ENCODE data around the gene PIGW. TPM values are rescaled to one million over a fixed set of nuclear protein-coding genes. Genes with fewer than 3 reads are reported as not detected.
A peak's percentile ranks its signal among the peaks of the same experiment; 100 is the strongest.

Gene PIGW
- total RNA-seq, 1 experiment from 2014 or later = 11.1 TPM

DNA sequence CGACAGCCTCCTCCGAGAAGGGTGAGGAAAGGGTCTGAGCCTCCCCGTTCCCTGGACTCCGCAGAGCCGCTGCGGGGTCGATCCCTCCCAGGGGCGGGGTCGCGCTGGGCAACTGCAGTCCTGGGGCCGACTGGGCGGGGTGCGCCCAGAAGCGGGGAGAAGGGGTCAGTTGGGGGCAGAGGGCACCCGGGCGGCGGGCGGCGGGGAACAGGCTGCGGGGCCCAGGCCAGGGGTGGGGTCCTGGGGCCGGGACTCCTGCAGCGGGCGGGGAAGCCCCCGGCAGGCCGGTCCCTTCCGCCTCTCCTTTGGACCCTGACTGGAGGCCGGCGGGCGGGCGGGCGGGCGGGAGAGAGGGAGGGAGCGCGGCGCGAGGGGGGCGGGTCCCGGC lies 10.3 kb downstream of the PIGW start:
- DNase-seq (ENCODE audit: low read depth) = no peak

DNA sequence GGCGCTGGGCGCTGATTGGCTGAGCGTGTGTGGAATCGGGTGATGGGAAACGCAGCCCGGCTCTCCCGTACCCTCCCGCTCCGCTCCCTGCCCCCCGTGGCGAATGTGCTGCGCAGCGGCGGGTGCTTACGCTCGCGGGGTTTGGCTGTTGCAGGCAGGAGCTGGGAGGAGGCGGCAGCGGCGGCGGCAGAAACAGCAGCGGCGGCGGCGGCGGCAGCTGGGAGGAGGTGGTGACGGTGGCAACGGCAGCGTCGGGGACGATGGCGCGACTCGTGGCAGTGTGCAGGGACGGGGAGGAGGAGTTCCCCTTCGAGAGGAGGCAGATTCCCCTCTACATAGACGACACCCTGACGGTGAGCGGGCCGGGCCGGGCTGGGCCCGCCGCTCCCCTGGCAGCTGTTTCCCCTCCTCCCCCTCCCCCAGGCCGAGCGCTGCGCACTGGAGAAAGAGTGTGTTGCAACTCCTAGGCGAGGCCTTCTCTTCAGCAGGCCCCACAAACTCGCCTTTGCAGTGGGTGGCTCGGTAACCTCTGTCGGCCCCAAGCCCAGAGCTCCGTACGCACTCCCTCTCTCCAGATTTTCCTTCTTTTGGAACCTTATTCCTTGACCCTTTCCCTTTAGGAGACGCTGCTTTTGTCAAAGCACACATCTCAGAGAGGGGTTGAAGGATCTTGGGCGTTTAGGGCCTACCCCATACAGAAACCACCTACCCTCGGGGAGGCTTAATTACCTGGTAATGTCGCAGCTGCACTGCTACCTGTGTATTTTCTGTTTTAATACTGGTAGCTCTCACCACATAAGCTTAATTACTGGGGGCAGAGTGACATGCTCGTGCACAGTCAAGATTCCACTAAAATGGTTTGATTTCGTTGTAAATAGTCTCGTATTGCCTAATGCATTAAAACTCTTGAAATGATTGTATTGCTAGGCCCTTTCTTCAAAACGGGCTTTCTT lies 11.0 kb downstream of the PIGW start:
- DNase-seq (ENCODE audit: low read depth) = peak; percentile 97

DNA sequence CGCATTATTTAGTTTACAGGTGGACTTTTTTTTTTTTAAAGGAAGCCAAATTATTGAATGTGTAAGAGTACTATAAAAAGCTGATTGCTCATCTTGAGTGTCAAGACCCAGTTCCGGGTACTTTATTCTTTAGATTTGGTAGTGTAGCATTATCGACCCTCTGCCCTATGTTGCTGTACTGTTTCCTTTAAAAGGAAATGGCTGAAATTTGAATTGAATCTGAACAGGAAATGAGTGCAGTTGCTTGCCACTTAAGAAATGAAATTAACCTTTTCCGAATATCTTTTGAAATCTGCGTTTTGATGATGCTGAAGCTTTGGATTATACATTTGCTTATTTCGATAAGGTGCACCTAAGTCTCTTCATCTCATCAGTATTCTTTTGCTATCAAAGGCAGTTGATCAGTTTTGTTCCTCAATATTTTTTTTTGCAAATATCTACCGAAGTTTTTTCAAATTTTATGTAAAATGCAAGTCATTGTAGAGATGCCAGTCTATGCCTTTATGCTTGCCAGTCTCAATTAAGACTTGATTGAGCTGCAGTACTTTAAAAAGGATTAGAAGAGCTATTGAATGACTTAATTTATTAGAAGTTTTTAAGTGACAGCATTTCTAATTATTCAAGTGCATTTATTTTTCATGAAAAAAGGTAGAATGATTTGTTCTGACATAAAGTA lies 11.8 kb downstream of the PIGW start:
- no peak for DNase-seq (ENCODE audit: low read depth)

DNA sequence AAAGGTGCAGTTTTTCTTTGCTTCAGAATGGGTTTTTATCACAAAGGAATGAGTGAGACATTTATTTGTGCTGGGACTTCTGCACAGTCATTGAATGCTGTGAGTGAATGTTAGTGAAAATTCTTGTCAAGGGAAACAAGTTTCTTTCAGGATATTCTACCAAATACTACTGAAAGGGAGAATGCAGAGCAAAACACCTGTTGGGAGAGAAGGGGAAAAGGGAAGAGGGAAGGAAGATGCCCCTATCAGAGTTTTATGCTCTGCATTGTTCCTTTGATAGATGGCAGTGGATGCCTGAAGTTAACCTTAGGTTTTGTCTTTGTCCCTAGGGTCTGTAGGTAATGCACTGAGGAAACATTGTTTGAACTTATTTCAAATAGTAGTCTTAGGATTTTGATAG lies 13.0 kb downstream of the PIGW start:
- DNase-seq (ENCODE audit: low read depth) = no peak

DNA sequence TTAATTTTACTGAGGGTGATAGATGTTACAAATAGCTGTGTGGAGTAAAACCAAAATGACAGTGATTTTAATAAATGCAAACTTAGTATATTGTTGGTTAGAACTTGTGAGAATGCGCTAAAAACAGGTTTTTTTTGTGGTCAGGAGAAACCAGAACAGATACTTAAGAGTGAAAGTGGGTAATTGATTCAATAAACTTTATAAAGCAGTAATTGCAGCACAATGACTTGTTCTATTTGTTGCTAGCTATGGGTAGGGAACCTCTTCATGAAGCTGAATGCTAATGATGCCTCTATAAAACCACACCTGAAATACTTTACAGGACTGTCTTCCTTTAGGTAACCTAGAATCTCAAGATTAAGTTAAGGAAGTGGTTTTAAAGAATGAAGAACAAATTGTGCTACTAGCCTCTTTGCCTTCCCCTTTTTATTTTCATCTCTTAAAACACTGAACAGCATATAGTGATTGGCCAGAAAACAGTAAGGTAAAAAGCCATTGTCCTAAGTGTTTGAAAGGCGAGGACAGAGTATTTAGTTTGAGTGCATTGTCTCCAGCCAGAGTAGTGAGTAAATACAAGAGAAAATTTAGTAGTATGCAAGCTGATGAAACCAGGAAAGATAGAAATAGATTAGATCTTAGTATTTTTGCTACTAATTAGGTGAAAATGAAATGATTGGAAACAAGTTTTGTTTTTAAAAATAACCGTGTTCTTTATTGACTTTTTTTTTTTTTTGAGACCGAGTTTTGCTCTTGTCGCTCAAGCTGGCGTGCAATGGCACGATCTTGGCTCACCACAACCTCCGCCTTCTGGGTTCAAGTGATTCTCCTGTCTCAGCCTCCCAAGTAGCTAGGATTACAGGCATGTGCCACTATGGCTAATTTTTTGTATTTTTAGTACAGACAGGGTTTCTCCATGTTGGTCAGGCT lies 16.0 kb downstream of the PIGW start:
- DNase-seq (ENCODE audit: low read depth) = no peak

DNA sequence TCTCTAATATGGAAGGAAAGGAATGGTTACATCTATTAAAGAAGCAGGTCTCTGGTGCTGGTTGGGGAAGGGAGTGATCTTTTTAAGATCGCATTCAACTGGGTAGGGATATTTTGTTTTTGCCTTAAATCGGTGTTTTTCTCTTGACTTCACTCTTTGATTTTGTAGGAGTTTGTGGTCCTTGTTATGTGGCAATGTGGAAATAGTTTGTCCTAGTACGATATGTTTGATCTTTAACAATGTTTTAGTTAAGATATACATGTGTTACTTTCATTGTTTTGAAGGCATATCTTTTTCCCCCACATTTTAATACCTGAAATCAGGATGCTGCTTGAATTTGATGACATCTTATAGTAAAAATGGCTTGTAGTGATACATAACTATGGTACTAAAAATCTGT lies 18.7 kb downstream of the PIGW start:
- DNase-seq (ENCODE audit: low read depth) = no peak

DNA sequence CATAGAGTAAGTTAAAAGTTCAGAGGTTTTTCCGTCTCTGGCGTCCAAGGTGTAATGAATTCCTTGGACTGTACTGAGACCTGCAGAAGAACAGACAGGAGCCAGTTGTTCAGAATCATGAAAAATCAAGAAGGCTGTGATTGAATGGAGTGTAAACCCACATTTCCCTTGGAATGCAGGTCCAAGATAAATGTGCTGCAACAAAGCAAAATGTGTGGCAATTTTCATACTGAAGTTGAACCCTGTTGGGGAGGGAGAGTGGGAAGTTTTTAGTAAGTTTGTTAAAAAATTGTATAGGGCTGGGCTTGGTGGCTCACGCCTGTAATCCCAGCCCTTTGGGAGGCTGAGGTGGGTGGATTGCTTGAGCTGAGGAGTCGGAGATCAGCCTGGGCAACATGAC lies 31.3 kb downstream of the PIGW start:
- no peak for DNase-seq (ENCODE audit: low read depth)

DNA sequence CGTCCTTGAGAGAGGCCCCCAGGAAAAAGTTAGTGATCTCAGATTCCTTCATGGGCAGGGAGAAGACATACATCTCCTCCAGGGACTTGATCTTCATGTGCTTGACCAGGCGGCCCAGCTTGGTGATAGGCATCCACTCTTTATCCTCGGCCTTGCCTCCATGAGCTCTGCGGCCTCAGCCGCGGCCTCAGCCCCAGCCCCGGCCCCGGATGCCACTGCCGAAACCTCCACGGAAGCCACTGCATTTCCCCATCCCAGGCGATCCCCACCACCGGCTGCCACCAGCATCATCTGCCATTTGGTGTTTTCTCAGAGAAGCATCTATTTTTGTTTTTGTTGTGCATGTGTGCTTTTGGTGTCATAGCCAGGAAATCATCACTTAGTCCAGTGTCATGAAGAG lies 40.2 kb downstream of the PIGW start:
- no peak for DNase-seq (ENCODE audit: low read depth)

DNA sequence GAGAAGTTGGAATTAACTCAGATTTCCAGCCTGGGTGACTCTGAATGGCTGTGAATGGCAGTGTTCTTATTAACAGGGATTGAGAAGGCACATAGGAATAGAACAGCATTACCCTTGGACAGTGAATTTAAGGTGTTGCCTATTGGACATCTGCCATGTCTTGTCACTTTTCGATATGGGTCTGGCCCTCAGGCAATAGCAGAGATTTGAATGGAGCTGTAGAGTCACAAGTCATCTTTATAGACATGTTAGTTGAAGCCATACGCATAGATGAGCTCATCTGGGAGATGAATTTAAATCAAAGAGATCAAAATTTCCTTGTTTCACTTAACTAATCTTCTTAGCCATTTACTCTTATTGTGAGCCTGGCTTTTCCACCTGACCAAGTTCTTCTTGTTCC lies 42.0 kb downstream of the PIGW start:
- no peak for DNase-seq (ENCODE audit: low read depth)

DNA sequence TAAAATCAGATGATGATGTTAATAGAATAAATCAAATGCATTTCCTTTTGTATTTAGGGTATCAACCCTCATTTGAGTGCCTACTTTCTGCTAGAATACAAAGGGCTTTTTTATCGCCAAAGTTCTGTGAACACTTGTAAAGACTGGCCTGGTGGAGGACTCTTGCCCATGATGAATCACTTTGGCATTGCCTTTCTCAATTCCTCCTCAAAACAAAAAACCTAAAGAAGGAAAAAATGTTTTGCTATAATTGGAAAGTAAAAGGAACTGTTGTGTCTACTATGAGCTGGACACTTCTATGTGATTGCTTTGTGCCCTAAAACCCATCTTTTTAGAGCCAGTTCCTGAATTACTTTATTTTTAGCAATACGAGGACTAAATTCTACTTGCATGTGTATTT lies 43.9 kb downstream of the PIGW start:
- DNase-seq (ENCODE audit: low read depth) = no peak

DNA sequence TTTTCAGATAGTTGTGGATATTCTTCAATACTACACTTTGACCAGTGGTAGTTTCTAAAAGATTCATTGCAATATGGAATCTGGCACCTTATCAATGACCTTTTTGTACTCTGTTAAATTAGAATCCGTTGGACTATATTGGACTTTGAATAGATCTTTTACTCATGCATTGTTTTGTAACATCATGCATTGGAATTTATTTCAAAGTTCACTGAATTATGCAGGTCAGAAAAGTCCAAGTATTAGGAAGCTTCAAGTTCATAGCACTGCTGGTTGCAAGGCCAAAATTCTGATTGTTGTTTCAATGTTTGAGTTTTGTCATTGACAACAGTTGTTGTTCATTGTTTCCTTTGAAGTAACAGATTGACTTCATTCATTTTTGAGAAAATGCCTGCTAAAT lies 49.0 kb downstream of the PIGW start:
- DNase-seq (ENCODE audit: low read depth) = no peak

DNA sequence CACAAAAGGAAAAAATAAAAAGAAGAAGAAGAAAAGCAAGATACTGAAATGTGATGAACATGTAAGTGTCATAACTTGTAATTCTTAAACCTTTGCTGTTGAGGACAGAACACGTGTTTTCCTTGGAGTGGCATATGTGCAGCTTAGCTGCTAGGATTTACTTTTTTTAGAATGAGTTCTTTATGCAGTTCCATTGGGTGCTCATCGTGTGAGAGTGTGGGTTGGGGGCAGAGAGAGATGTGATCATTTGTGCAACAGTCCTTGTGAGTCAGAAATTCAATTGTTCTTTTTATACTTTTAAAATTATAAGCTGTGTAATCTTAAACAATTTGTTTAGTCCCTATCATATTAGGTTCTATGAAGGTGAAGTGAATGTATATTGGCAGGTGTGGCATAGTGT lies 51.4 kb downstream of the PIGW start:
- no peak for DNase-seq (ENCODE audit: low read depth)

Other genes with a start within 250 kb of the PIGW start
- not detected in 2 replicates for gene TBC1D3G, start 211.1 kb upstream of the PIGW start, total RNA-seq (2014; rRNA removed)
- gene TBC1D3H, start 146.6 kb upstream of the PIGW start, total RNA-seq (2014; rRNA removed) = not detected in 2 replicates
- 42.8 and 51.3 TPM in 2 replicates for gene ZNHIT3, start 48.3 kb upstream of the PIGW start, total RNA-seq (2014; rRNA removed)
- 63.0 and 66.8 TPM in 2 replicates for gene MYO19, start 119 bp upstream of the PIGW start, total RNA-seq (2014; rRNA removed)
- 44.2 and 60.1 TPM in 2 replicates for gene GGNBP2, start 9.9 kb downstream of the PIGW start, total RNA-seq (2014; rRNA removed)
- 8.7 and 9.3 TPM in 2 replicates for gene DHRS11, start 56.9 kb downstream of the PIGW start, total RNA-seq (2014; rRNA removed)
- 10.8 and 11.2 TPM in 2 replicates for gene MRM1, start 66.6 kb downstream of the PIGW start, total RNA-seq (2014; rRNA removed)